ENCODE measurements around the gene G2E3. TPM values are rescaled to one million over a fixed set of nuclear protein-coding genes. Genes with fewer than 3 reads are reported as not detected.

Gene G2E3
- total and polyA plus RNA-seq, 11 donors, result 2.4 to 10.2 (median 6.8) TPM

DNA sequence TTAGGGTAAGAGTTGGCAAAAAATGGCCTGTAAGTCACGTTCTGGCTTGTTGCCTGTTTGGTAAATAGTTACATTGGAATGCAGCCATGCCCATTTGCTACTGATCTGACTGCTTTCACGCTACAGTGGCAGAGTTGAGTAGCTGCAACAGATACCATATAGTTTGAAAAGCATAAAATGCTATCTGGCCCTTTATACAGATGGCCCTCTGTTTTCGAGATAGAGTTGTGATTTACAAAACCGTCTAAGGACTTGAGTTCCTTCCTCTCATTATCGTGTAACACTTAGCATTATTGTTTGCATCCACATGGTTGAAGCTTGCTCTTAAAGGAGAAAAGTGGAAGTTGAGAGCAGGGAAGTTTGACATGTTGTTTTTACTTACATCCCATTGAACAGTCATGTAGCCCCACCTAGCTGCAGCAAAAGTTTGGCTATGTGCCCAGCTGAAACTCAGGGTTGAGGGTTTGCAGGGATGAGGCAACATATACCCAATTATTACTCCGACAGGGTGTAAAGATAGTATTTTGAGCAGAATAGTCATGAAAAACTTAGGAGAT, 51.9 kb downstream of the G2E3 start:
- TF ChIP-seq POLR2A (IDR thresholded peaks at IDR 0.05) (no peak), CTCF (IDR thresholded peaks at IDR 0.05) (peak in 9 of 12 donors; percentile 11 to 47 (median 22))
- Histone ChIP-seq H3K9me3 (no peaks in the 10 kb centered on the region), H3K36me3 (peaks cover 0 to 50% (median 24%) of the 10 kb centered on the region in 9 donors), H3K27ac (peak overlapping the region in 1 of 12 donors; percentile 57), H3K27me3 (no peaks in the 10 kb centered on the region), H3K4me1 (peaks cover 0 to 10% (median 0%) of the 10 kb centered on the region in 12 donors), H3K4me3 (no peak overlapping the region)
- intact Hi-C loops (cut with DNase I), result no loop called here
- 51 to 59% (median 52%) methylated on average over 6 of the region's 6 CpGs for WGBS, 4 donors
- peak in 3 of 5 donors; percentile 36 to 39 (median 39) for DNase-seq
- peak in 2 of 4 donors; percentile 44 to 54 for ATAC-seq

GRCh38 chr14:30614155-30614554, 55.2 kb downstream of the G2E3 start:
- Histone ChIP-seq H3K27me3 (no peaks in the 10 kb centered on the region), H3K36me3 (peaks cover 0 to 51% (median 28%) of the 10 kb centered on the region in 9 donors), H3K4me1 (peaks cover 0 to 10% (median 0%) of the 10 kb centered on the region in 12 donors), H3K27ac (no peak overlapping the region), H3K4me3 (no peak overlapping the region), H3K9me3 (no peaks in the 10 kb centered on the region)
- intact Hi-C loops (cut with DNase I), result no loop called here
- WGBS, 4 donors, result 96 to 100% (median 99%) methylated on average over 2 of the region's 2 CpGs
- ATAC-seq (no peak), DNase-seq (no peak)
- TF ChIP-seq POLR2A (IDR thresholded peaks at IDR 0.05) (no peak), CTCF (IDR thresholded peaks at IDR 0.05) (no peak)

DNA sequence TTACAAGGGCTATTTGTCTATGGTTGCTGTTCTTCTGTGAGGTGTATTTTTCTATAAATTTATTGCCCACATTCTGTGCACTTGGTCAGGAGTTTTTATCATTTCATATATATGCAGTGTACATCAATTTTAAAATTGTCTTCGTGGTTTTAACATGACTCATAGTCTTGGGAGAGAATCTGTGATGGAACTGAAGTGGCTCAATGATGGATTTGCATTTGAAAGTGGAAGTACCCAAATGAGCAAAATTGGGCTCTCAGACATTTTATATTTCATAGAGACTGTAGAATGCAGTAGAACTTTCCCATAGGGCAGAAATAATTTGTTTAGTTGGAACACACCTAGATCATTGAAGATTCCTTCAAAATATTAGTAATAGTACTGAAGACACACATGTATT, 61.2 kb downstream of the G2E3 start:
- Histone ChIP-seq H3K27ac (no peak overlapping the region), H3K4me3 (no peak overlapping the region), H3K4me1 (peaks cover 0 to 43% (median 13%) of the 10 kb centered on the region in 12 donors), H3K27me3 (no peaks in the 10 kb centered on the region), H3K36me3 (peaks cover 0 to 25% (median 11%) of the 10 kb centered on the region in 9 donors), H3K9me3 (no peaks in the 10 kb centered on the region)
- WGBS, 4 donors, result 73 to 92% (median 87%) methylated on average over 1 of the region's 1 CpG
- DNase-seq (no peak), ATAC-seq (no peak)
- intact Hi-C loops (cut with DNase I), result loop anchor here in 1 of 10 donors (5.0 kb wide), 1 partner anchor 63 kb away; the partner anchor contains the start of gene G2E3
- TF ChIP-seq CTCF (IDR thresholded peaks at IDR 0.05) (no peak), POLR2A (IDR thresholded peaks at IDR 0.05) (no peak)

- peaks cover 0 to 13% (median 5%) of the 10 kb centered on the region in 9 donors for H3K36me3 ChIP-seq
- ATAC-seq (peak; percentile 19 to 48 (median 42)), DNase-seq (peak in 2 of 5 donors; percentile 20 to 32)
- H3K27me3 ChIP-seq, result no peaks in the 10 kb centered on the region
- intact Hi-C loops (cut with DNase I), result loop anchor here in 1 of 10 donors (5.0 kb wide), 1 partner anchor 64 kb away; the partner anchor contains the start of gene G2E3
- H3K4me1 ChIP-seq, result peaks cover 0 to 50% (median 21%) of the 10 kb centered on the region in 12 donors
- TF ChIP-seq POLR2A (IDR thresholded peaks at IDR 0.05) (no peak), CTCF (IDR thresholded peaks at IDR 0.05) (no peak)
- peak overlapping the region; percentile 35 to 92 (median 86) for H3K27ac ChIP-seq
- H3K9me3 ChIP-seq, result no peaks in the 10 kb centered on the region
- H3K4me3 ChIP-seq, result peak overlapping the region; percentile 64 to 88 (median 78)
- 5 to 16% (median 9%) methylated on average over 15 to 17 of the region's 17 CpGs for WGBS, 4 donors
These were observed 62.5 kb downstream of the G2E3 start for GRCh38 chr14:30621354-30621939.
